Non-pigmented ciliary epithelial cell (primary cell): ENCODE results near the gene VTA1.
A peak's percentile ranks its signal among the peaks of the same experiment; 100 is the strongest.
"Not testable (repeated sequence)": the region's sequence is repeated elsewhere in the genome, so short reads cannot be mapped to it uniquely, and the experiment has no call there.

Source experiments
- DNase-seq: peaks from one replicate; pipeline ENCODE4 v3.0.0-alpha.2; 2010; ENCODE audit warnings: low read depth

Gene VTA1

GRCh38 chr6:142146828-142147662, at the start of gene VTA1, which contains the start of gene NMBR:
Gene VTA1, plus strand, starts transcription at chr6:142147263. Its CDS starts 25 bp downstream, at chr6:142147288.
Gene NMBR, minus strand, starts transcription at chr6:142147122. Its CDS starts 58,464 bp downstream, at chr6:142088658.
- DNase-seq: peak; percentile 97

- not testable (repeated sequence) for DNase-seq
Observed at GRCh38 chr6:142104820-142105219, 42.2 kb upstream of the VTA1 start.

- not testable (repeated sequence) for DNase-seq
Observed at GRCh38 chr6:142110820-142111219, 36.2 kb upstream of the VTA1 start.

GRCh38 chr6:142112451-142113061, 34.5 kb upstream of the VTA1 start:
- DNase-seq: peak; percentile 26

- DNase-seq: no peak
Observed at GRCh38 chr6:142117366-142117765, 29.7 kb upstream of the VTA1 start.

- no peak for DNase-seq
Observed at GRCh38 chr6:142118328-142118727, 28.7 kb upstream of the VTA1 start.

- no peak for DNase-seq
Observed at GRCh38 chr6:142118925-142119324, 28.1 kb upstream of the VTA1 start.

GRCh38 chr6:142121342-142121741, 25.7 kb upstream of the VTA1 start:
- DNase-seq: no peak

- DNase-seq: no peak
Observed at GRCh38 chr6:142130814-142131213, 16.2 kb upstream of the VTA1 start.

GRCh38 chr6:142132625-142133024, 14.4 kb upstream of the VTA1 start, which contains the start of gene GJE1:
Gene GJE1, plus strand, starts transcription at chr6:142132925. Its CDS starts 234 bp downstream, at chr6:142133159.
- DNase-seq: no peak

GRCh38 chr6:142138876-142139275, 8.2 kb upstream of the VTA1 start:
- no peak for DNase-seq

GRCh38 chr6:142141531-142141930, 5.5 kb upstream of the VTA1 start:
- DNase-seq: not testable (repeated sequence)

- peak; percentile 51 for DNase-seq
Observed at GRCh38 chr6:142152746-142153145, 5.7 kb downstream of the VTA1 start.

- no peak for DNase-seq
Observed at GRCh38 chr6:142153196-142153595, 6.1 kb downstream of the VTA1 start.

- DNase-seq: no peak
Observed at GRCh38 chr6:142154336-142154735, 7.3 kb downstream of the VTA1 start.

- no peak for DNase-seq
Observed at GRCh38 chr6:142155091-142155490, 8.0 kb downstream of the VTA1 start.

GRCh38 chr6:142155895-142156757, 9.1 kb downstream of the VTA1 start:
- DNase-seq: no peak

GRCh38 chr6:142156758-142157068, 9.7 kb downstream of the VTA1 start:
- not testable (repeated sequence) for DNase-seq

- no peak for DNase-seq
Observed at GRCh38 chr6:142162780-142163179, 15.7 kb downstream of the VTA1 start.

- DNase-seq: no peak
Observed at GRCh38 chr6:142165227-142165626, 18.2 kb downstream of the VTA1 start.

- no peak for DNase-seq
Observed at GRCh38 chr6:142167071-142167470, 20.0 kb downstream of the VTA1 start.

GRCh38 chr6:142167486-142167885, 20.4 kb downstream of the VTA1 start:
- DNase-seq: no peak
